ENCODE results near the gene RNPEPL1.

DNA sequence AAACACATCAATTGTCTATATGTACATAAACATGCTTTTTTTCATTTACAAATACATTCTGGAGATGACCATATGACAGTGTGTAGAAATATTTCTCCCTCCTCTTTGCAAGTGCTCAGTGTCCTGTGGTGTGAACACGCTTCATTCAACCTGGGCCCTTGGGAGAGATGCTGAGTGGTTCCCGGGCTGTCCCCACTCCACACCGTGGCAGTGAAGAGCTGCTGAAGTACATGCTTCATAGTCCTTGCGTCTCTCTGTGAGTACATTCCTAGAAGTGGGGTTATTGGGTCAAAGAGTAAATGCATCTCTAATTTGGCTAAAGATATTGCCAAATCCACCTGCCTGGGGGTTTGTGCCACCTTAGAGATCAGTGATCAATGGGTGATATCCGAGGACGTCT is 50.5 kb downstream of the RNPEPL1 start:
- TF ChIP-seq, protein P1, sequence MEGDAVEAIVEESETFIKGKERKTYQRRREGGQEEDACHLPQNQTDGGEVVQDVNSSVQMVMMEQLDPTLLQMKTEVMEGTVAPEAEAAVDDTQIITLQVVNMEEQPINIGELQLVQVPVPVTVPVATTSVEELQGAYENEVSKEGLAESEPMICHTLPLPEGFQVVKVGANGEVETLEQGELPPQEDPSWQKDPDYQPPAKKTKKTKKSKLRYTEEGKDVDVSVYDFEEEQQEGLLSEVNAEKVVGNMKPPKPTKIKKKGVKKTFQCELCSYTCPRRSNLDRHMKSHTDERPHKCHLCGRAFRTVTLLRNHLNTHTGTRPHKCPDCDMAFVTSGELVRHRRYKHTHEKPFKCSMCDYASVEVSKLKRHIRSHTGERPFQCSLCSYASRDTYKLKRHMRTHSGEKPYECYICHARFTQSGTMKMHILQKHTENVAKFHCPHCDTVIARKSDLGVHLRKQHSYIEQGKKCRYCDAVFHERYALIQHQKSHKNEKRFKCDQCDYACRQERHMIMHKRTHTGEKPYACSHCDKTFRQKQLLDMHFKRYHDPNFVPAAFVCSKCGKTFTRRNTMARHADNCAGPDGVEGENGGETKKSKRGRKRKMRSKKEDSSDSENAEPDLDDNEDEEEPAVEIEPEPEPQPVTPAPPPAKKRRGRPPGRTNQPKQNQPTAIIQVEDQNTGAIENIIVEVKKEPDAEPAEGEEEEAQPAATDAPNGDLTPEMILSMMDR (conservative IDR thresholded peaks at IDR 0.05; ENCODE audit: low read depth in 2 of 2) = no peak
- TF ChIP-seq CREB1 (CRISPR knock-in tag; IDR thresholded peaks at IDR 0.05; ENCODE audit: low read depth) (no peak), EZH2 (IDR thresholded peaks at IDR 0.05; ENCODE audit: low read depth, unreplicated experiment) (no peak), POLR2AphosphoS5 (IDR thresholded peaks at IDR 0.05; ENCODE audit: low read depth) (no peak), JUNB (IDR thresholded peaks at IDR 0.05; ENCODE audit: unreplicated experiment) (no peak), EZH2phosphoT487 (IDR thresholded peaks at IDR 0.05; ENCODE audit: unreplicated experiment) (no peak), ZNF114 (CRISPR knock-in tag; IDR thresholded peaks at IDR 0.05) (no peak), ZNF331 (CRISPR knock-in tag; IDR thresholded peaks at IDR 0.05; ENCODE audit: low read depth) (no peak), NANOG (IDR thresholded peaks at IDR 0.05; ENCODE audit: borderline replicate concordance) (no peak), STAT1 (IDR thresholded peaks at IDR 0.05; ENCODE audit: unreplicated experiment) (no peak)
- TF ChIP-seq, protein P2, sequence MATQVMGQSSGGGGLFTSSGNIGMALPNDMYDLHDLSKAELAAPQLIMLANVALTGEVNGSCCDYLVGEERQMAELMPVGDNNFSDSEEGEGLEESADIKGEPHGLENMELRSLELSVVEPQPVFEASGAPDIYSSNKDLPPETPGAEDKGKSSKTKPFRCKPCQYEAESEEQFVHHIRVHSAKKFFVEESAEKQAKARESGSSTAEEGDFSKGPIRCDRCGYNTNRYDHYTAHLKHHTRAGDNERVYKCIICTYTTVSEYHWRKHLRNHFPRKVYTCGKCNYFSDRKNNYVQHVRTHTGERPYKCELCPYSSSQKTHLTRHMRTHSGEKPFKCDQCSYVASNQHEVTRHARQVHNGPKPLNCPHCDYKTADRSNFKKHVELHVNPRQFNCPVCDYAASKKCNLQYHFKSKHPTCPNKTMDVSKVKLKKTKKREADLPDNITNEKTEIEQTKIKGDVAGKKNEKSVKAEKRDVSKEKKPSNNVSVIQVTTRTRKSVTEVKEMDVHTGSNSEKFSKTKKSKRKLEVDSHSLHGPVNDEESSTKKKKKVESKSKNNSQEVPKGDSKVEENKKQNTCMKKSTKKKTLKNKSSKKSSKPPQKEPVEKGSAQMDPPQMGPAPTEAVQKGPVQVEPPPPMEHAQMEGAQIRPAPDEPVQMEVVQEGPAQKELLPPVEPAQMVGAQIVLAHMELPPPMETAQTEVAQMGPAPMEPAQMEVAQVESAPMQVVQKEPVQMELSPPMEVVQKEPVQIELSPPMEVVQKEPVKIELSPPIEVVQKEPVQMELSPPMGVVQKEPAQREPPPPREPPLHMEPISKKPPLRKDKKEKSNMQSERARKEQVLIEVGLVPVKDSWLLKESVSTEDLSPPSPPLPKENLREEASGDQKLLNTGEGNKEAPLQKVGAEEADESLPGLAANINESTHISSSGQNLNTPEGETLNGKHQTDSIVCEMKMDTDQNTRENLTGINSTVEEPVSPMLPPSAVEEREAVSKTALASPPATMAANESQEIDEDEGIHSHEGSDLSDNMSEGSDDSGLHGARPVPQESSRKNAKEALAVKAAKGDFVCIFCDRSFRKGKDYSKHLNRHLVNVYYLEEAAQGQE (IDR thresholded peaks at IDR 0.05; ENCODE audit: unreplicated experiment) = no peak
- TF ChIP-seq, protein P3, sequence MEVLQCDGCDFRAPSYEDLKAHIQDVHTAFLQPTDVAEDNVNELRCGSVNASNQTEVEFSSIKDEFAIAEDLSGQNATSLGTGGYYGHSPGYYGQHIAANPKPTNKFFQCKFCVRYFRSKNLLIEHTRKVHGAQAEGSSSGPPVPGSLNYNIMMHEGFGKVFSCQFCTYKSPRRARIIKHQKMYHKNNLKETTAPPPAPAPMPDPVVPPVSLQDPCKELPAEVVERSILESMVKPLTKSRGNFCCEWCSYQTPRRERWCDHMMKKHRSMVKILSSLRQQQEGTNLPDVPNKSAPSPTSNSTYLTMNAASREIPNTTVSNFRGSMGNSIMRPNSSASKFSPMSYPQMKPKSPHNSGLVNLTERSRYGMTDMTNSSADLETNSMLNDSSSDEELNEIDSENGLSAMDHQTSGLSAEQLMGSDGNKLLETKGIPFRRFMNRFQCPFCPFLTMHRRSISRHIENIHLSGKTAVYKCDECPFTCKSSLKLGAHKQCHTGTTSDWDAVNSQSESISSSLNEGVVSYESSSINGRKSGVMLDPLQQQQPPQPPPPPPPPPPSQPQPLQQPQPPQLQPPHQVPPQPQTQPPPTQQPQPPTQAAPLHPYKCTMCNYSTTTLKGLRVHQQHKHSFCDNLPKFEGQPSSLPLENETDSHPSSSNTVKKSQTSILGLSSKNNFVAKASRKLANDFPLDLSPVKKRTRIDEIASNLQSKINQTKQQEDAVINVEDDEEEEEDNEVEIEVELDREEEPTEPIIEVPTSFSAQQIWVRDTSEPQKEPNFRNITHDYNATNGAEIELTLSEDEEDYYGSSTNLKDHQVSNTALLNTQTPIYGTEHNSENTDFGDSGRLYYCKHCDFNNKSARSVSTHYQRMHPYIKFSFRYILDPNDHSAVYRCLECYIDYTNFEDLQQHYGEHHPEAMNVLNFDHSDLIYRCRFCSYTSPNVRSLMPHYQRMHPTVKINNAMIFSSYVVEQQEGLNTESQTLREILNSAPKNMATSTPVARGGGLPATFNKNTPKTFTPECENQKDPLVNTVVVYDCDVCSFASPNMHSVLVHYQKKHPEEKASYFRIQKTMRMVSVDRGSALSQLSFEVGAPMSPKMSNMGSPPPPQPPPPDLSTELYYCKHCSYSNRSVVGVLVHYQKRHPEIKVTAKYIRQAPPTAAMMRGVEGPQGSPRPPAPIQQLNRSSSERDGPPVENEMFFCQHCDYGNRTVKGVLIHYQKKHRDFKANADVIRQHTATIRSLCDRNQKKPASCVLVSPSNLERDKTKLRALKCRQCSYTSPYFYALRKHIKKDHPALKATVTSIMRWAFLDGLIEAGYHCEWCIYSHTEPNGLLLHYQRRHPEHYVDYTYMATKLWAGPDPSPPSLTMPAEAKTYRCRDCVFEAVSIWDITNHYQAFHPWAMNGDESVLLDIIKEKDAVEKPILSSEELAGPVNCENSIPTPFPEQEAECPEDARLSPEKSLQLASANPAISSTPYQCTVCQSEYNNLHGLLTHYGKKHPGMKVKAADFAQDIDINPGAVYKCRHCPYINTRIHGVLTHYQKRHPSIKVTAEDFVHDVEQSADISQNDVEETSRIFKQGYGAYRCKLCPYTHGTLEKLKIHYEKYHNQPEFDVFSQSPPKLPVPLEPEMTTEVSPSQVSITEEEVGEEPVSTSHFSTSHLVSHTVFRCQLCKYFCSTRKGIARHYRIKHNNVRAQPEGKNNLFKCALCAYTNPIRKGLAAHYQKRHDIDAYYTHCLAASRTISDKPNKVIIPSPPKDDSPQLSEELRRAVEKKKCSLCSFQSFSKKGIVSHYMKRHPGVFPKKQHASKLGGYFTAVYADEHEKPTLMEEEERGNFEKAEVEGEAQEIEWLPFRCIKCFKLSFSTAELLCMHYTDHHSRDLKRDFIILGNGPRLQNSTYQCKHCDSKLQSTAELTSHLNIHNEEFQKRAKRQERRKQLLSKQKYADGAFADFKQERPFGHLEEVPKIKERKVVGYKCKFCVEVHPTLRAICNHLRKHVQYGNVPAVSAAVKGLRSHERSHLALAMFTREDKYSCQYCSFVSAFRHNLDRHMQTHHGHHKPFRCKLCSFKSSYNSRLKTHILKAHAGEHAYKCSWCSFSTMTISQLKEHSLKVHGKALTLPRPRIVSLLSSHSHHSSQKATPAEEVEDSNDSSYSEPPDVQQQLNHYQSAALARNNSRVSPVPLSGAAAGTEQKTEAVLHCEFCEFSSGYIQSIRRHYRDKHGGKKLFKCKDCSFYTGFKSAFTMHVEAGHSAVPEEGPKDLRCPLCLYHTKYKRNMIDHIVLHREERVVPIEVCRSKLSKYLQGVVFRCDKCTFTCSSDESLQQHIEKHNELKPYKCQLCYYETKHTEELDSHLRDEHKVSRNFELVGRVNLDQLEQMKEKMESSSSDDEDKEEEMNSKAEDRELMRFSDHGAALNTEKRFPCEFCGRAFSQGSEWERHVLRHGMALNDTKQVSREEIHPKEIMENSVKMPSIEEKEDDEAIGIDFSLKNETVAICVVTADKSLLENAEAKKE (CRISPR knock-in tag; IDR thresholded peaks at IDR 0.05) = no peak
